ENCODE measurements around the gene KLHDC9. TPM values are rescaled to one million over a fixed set of nuclear protein-coding genes. Genes with fewer than 3 reads are reported as not detected.
"Not testable (repeated sequence)": the region's sequence is repeated elsewhere in the genome, so short reads cannot be mapped to it uniquely, and the experiment has no call there.

Gene KLHDC9
- total RNA-seq, 1 experiment from 2014 or later: 6.1 TPM

DNA sequence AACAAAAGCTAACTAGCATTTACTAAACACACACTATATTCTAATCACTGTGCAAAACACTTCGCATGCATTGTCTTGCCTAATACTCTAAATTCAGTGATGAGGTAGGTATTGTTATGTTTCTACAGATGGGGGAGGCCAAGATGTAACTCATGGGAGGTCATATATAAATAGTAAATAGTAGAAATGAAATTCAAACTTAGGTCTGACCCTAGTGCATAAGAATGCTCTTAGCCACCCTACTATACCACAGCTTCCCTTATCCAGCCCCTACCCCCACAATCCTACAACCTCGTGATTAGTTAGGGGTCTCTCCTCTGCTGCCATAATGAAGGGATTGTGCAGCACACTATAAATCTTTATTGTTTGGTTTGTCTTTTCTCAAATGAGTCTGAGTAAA lies 16.4 kb downstream of the KLHDC9 start:
- no peaks in the 10 kb centered on the region for H3K27me3 ChIP-seq (ENCODE audit: low read length)
- no peak overlapping the region for H2AFZ ChIP-seq (ENCODE audit: low read length)
- peaks cover 20% of the 10 kb centered on the region for H4K20me1 ChIP-seq (ENCODE audit: insufficient read depth, low read depth, low read length)
- no peak overlapping the region for H3K9ac ChIP-seq (ENCODE audit: low read length)
- H3K36me3 ChIP-seq (ENCODE audit: insufficient read depth, low read length): peaks cover 22% of the 10 kb centered on the region; the same call in 1 of the 2 replicates
- no peak overlapping the region for H3K27ac ChIP-seq (ENCODE audit: low read length)
- peaks cover 62% of the 10 kb centered on the region for H3K4me1 ChIP-seq (ENCODE audit: low read length)
- no peaks in the 10 kb centered on the region for H3K9me2 ChIP-seq (replicated peaks; ENCODE audit: insufficient read depth, low read length)
- no peaks in the 10 kb centered on the region for H3K9me3 ChIP-seq (ENCODE audit: low read length)
- DNase-seq: no peak
- no peak overlapping the region for H3K4me3 ChIP-seq (ENCODE audit: low read length)
- H3K4me2 ChIP-seq (ENCODE audit: low read depth, low read length, poor library complexity, severe bottlenecking): peak overlapping the region; percentile 6
- H3K79me2 ChIP-seq (ENCODE audit: low read length): peaks cover 98% of the 10 kb centered on the region

DNA sequence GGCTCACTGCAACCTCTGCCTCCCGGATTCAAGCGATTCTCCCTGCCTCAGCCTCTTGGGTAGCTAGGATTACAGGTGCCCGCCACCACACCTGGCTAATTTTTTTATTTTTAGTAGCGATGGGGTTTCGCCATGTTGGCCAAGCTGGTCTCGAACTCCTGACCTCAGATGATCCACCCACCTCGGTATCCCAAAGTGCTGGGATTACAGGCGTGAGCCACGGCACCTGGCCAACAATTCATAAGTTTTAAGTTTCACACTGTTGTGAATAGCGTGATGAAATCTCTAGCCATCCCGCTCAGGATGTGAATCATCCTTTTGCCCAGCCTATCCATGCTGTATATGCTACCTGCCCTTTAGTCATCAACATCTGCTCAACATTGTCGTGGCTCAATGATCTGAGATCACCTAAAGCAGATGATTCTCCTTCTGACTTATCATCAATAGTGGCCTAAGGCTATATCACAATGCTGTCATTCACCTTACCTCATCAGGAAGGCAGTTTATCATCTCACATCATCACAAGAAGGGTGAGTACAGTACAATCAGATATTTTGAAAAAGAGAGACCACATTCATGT lies 17.1 kb downstream of the KLHDC9 start:
- Histone ChIP-seq H2AFZ (ENCODE audit: low read length) (no peak overlapping the region), H3K9ac (ENCODE audit: low read length) (no peak overlapping the region), H3K27me3 (ENCODE audit: low read length) (no peaks in the 10 kb centered on the region), H3K4me2 (ENCODE audit: low read depth, low read length, poor library complexity, severe bottlenecking) (peak overlapping the region; percentile 81), H3K4me1 (ENCODE audit: low read length) (peaks cover 69% of the 10 kb centered on the region), H3K4me3 (ENCODE audit: low read length) (no peak overlapping the region), H3K9me2 (replicated peaks; ENCODE audit: insufficient read depth, low read length) (no peaks in the 10 kb centered on the region), H4K20me1 (ENCODE audit: insufficient read depth, low read depth, low read length) (peaks cover 20% of the 10 kb centered on the region), H3K9me3 (ENCODE audit: low read length) (no peaks in the 10 kb centered on the region), H3K36me3 (ENCODE audit: insufficient read depth, low read length) (peaks cover 25% of the 10 kb centered on the region; the same call in 1 of the 2 replicates), H3K79me2 (ENCODE audit: low read length) (peaks cover 94% of the 10 kb centered on the region), H3K27ac (ENCODE audit: low read length) (no peak overlapping the region)
- no peak for DNase-seq

DNA sequence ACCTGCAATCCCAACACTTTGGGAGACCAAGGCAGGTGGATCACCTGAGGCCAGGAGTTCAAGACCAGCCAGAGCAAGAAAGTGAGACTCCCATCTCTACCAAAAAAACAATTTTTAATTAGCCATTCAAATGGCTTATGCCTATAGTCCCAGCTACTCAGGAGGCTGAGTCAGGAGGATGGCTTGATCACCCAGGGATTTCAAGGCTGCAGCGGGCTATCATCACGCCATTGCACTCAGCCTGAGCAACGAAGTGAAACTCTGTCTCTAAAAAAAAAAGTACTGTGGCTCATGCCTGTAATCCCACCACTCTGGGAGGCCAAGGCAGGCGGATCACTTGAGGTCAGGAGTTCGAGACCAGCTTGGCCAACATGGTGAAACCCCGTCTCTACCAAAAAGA lies 17.8 kb downstream of the KLHDC9 start:
- Histone ChIP-seq H3K79me2 (ENCODE audit: low read length) (peaks cover 89% of the 10 kb centered on the region), H3K4me1 (ENCODE audit: low read length) (peaks cover 71% of the 10 kb centered on the region), H3K4me2 (ENCODE audit: low read depth, low read length, poor library complexity, severe bottlenecking) (peak overlapping the region; percentile 81), H4K20me1 (ENCODE audit: insufficient read depth, low read depth, low read length) (peaks cover 20% of the 10 kb centered on the region), H3K36me3 (ENCODE audit: insufficient read depth, low read length) (peaks cover 27% of the 10 kb centered on the region; the same call in 1 of the 2 replicates)
- not testable (repeated sequence) for H3K9me2 ChIP-seq (replicated peaks; ENCODE audit: insufficient read depth, low read length); H3K9ac ChIP-seq (ENCODE audit: low read length); H3K27me3 ChIP-seq (ENCODE audit: low read length); H3K4me3 ChIP-seq (ENCODE audit: low read length); H3K27ac ChIP-seq (ENCODE audit: low read length); DNase-seq; H3K9me3 ChIP-seq (ENCODE audit: low read length); H2AFZ ChIP-seq (ENCODE audit: low read length)

DNA sequence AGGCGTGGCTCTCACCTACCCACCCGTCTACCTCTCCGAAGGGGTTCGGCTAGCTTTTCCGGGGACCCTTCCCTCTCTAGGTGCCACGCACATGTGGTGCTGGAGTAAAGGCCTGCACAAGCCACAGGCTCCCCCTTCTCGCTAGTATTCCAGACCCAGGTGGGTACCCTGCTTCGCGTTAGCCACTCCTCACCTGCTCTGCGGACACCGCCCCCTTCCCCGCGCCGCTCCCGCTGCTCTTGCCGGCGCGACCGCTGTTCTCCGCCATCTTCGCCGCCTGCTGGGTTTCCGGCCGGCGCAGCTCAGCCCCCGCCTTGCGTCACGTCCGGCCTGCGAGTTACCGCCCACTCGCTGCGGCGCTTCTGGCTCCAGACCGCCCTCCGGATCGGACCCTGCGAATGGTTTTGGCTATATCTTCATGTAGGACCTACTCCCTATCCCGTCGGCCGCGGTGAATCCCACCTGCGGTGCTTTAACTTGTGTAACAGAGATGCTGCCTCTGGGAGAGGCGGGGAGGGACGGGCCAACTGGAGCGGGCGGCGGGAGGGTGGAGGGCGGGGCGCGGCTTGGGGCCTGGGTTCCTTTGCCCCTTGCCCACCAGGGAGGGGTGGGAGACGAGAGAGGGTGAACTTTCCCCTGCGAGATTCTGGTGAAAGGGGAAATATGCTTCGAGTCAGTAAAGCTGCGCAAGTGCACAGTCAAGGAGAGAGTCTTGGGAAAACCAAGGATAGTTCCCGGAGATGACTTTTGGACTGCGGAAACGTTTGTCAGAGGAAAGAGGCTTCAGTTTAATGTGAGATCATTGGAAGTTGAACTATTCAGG lies 19.8 kb downstream of the KLHDC9 start, which contains the start of the genes NIT1 and PFDN2:
Gene NIT1, plus strand, starts transcription at position 347 of the 823 bp plus-strand sequence. Its CDS starts 72 bp downstream, at position 419.
Gene PFDN2, minus strand, starts transcription at position 279 of the 823 bp plus-strand sequence. Its CDS starts 11 bp downstream, at position 268.
- peak within 1 kb of the TSS; percentile 97 for H3K9ac ChIP-seq (ENCODE audit: low read length)
- peaks cover 64% of the 10 kb centered on the region for H3K4me1 ChIP-seq (ENCODE audit: low read length)
- H3K9me2 ChIP-seq (replicated peaks; ENCODE audit: insufficient read depth, low read length): no peaks in the 10 kb centered on the region
- peak within 1 kb of the TSS; percentile 70 for H2AFZ ChIP-seq (ENCODE audit: low read length)
- peak within 1 kb of the TSS; percentile 98 for H3K4me3 ChIP-seq (ENCODE audit: low read length)
- H3K9me3 ChIP-seq (ENCODE audit: low read length): no peaks in the 10 kb centered on the region
- DNase-seq: peak; percentile 95
- peaks cover 8% of the 10 kb centered on the region; the same call in 1 of the 2 replicates for H4K20me1 ChIP-seq (ENCODE audit: insufficient read depth, low read depth, low read length)
- peak within 1 kb of the TSS; percentile 67 for H3K27ac ChIP-seq (ENCODE audit: low read length)
- no peaks in the 10 kb centered on the region for H3K27me3 ChIP-seq (ENCODE audit: low read length)
- H3K79me2 ChIP-seq (ENCODE audit: low read length): peaks cover 73% of the 10 kb centered on the region
- peak within 1 kb of the TSS; percentile 81 for H3K4me2 ChIP-seq (ENCODE audit: low read depth, low read length, poor library complexity, severe bottlenecking)
- H3K36me3 ChIP-seq (ENCODE audit: insufficient read depth, low read length): peaks cover 32% of the 10 kb centered on the region; the same call in 1 of the 2 replicates

DNA sequence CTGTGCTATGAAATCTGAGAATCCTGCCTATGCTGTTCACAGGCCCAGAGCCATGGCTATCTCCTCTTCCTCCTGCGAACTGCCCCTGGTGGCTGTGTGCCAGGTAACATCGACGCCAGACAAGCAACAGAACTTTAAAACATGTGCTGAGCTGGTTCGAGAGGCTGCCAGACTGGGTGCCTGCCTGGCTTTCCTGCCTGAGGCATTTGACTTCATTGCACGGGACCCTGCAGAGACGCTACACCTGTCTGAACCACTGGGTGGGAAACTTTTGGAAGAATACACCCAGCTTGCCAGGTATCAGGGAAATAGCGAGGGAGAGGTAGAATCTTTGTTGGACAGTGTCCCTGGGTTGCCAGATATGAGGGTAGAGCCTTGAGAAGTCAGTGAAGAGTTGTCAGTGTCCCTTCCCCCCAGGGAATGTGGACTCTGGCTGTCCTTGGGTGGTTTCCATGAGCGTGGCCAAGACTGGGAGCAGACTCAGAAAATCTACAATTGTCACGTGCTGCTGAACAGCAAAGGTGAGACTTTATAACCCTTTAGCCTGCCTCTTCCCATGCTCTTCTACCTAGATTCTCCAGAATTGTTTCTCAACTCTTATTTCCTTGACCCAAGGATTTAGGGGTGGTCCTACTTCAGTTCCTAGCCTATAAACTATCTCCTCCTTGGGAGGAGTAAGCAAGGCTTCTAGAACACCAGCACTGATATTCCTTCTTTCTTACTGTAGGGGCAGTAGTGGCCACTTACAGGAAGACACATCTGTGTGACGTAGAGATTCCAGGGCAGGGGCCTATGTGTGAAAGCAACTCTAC lies 21.1 kb downstream of the KLHDC9 start:
- Histone ChIP-seq H3K9me2 (replicated peaks; ENCODE audit: insufficient read depth, low read length) (no peaks in the 10 kb centered on the region), H3K9me3 (ENCODE audit: low read length) (no peaks in the 10 kb centered on the region), H3K4me1 (ENCODE audit: low read length) (peaks cover 51% of the 10 kb centered on the region), H3K9ac (ENCODE audit: low read length) (peak overlapping the region; percentile 97), H2AFZ (ENCODE audit: low read length) (no peak overlapping the region), H3K4me2 (ENCODE audit: low read depth, low read length, poor library complexity, severe bottlenecking) (peak overlapping the region; percentile 81), H3K27me3 (ENCODE audit: low read length) (no peaks in the 10 kb centered on the region), H3K36me3 (ENCODE audit: insufficient read depth, low read length) (peaks cover 32% of the 10 kb centered on the region; the same call in 1 of the 2 replicates), H3K4me3 (ENCODE audit: low read length) (peak overlapping the region; percentile 98), H3K79me2 (ENCODE audit: low read length) (peaks cover 60% of the 10 kb centered on the region), H4K20me1 (ENCODE audit: insufficient read depth, low read depth, low read length) (peaks cover 8% of the 10 kb centered on the region; the same call in 1 of the 2 replicates), H3K27ac (ENCODE audit: low read length) (peak overlapping the region; percentile 67)
- peak; percentile 87 for DNase-seq

DNA sequence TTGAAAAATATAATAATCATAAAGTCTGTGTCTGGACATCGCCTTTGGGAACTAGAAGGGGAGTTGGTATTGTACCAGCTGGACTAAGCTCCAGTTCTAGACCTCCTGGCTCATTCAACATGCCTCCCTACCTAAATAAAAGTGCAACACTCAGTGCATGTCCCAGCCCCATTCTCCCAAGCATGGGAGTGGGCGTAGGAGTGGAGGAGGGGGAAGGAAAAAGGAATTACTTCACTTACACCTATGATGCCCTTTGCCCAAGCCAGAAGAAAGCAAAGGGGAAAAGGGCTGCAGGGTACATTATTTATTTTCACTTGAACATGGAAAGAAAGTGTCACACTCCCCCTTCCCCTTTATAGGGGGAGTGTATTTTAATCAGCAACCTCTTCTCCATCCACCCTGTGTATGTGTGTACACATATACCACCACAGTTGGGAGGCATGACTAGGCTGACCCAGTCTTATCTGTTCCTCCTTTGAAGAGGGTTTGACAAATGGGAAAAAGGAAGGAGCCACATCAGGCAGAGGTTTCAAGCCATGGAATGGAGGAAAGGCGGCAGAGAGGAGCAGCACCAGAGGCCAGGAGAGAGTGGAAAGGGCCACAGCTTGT lies 23.0 kb downstream of the KLHDC9 start:
- Histone ChIP-seq H3K27ac (ENCODE audit: low read length) (no peak overlapping the region), H3K4me3 (ENCODE audit: low read length) (no peak overlapping the region)

DNA sequence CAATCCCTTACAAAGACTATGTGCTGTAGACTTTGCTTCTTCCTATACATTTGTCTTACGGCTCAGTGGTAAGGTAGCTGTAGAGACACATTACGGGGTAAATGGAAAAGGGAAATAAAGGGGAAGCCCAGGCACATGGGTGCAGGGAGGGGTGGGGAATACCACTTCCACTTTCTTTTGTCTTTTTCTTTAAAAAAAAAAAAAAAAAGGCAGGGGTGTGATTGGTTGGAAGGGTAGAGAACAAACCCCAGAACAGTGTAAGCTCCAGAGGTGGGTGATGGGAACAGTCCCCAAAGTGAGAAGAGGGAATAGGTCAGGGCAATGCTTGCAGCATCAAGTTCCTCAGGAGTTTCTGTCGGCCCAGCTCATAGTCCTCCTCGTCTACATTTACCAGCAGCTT lies 23.7 kb downstream of the KLHDC9 start:
- peaks cover 36% of the 10 kb centered on the region; the same call in 1 of the 2 replicates for H3K36me3 ChIP-seq (ENCODE audit: insufficient read depth, low read length)
- H3K79me2 ChIP-seq (ENCODE audit: low read length): peaks cover 46% of the 10 kb centered on the region
- no peak overlapping the region for H3K27ac ChIP-seq (ENCODE audit: low read length)
- no peaks in the 10 kb centered on the region for H3K27me3 ChIP-seq (ENCODE audit: low read length)
- DNase-seq: no peak
- no peak overlapping the region for H3K4me2 ChIP-seq (ENCODE audit: low read depth, low read length, poor library complexity, severe bottlenecking)
- peaks cover 28% of the 10 kb centered on the region for H3K4me1 ChIP-seq (ENCODE audit: low read length)
- no peaks in the 10 kb centered on the region for H3K9me3 ChIP-seq (ENCODE audit: low read length)
- no peaks in the 10 kb centered on the region for H4K20me1 ChIP-seq (ENCODE audit: insufficient read depth, low read depth, low read length)
- H2AFZ ChIP-seq (ENCODE audit: low read length): no peak overlapping the region
- H3K9me2 ChIP-seq (replicated peaks; ENCODE audit: insufficient read depth, low read length): no peaks in the 10 kb centered on the region
- H3K4me3 ChIP-seq (ENCODE audit: low read length): no peak overlapping the region
- no peak overlapping the region for H3K9ac ChIP-seq (ENCODE audit: low read length)

More for the DNA sequence above, 23.0 kb downstream of the KLHDC9 start:
- DNase-seq: no peak
- Histone ChIP-seq H3K4me2 (ENCODE audit: low read depth, low read length, poor library complexity, severe bottlenecking) (no peak overlapping the region), H4K20me1 (ENCODE audit: insufficient read depth, low read depth, low read length) (peaks cover 5% of the 10 kb centered on the region; the same call in 1 of the 2 replicates), H3K36me3 (ENCODE audit: insufficient read depth, low read length) (peaks cover 33% of the 10 kb centered on the region; the same call in 1 of the 2 replicates), H3K27me3 (ENCODE audit: low read length) (no peaks in the 10 kb centered on the region), H3K79me2 (ENCODE audit: low read length) (peaks cover 49% of the 10 kb centered on the region), H3K9me3 (ENCODE audit: low read length) (no peaks in the 10 kb centered on the region), H2AFZ (ENCODE audit: low read length) (no peak overlapping the region), H3K4me1 (ENCODE audit: low read length) (peaks cover 35% of the 10 kb centered on the region), H3K9me2 (replicated peaks; ENCODE audit: insufficient read depth, low read length) (no peaks in the 10 kb centered on the region), H3K9ac (ENCODE audit: low read length) (no peak overlapping the region)

All from Karpas-422 (cell line).